ENCODE measurements around the gene ATF6.

Gene ATF6

DNA sequence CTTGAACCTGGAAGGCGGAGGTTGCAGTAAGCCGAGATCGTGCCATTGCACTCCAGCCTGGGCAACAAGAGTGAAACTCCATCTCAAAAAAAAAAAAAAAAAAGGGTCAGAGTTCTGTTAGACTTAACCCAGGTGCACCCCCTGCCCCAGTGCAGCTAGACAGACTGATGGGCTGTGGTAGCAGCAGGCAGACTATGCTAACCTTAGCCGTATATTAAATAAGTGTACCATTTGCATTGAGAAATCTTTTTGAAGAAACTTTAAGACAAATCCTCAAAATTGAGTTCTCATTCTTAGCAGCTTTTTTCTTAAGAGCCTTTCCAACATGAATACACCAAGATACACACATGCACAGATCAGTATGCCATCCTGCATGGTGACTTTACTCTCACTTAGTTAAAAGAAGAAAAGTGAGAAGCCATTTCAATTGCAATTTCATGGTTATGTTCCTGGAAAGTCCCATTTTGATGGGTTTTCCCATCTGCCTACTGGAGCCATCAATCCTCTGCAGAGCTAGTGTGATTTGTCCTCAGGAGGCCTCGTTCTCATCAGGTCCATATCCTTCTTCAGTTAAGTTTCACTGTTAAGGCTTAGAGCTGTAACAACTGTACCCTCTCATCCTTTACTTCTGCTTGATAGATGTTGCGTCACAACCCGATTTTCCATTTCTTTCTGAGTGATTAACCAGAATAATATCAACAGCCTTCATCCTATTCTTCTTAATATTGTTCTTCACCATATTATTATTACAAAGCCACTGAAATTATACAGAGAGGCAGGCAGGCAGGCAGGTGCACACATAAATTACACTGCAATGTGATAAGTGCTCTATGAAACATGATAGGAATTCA, 37.5 kb upstream of the ATF6 start:
- no peaks in the 10 kb centered on the region for H3K4me1 ChIP-seq (ENCODE audit: insufficient read depth, low read length)
- no peaks in the 10 kb centered on the region for H3K9me3 ChIP-seq (ENCODE audit: control insufficient read depth, insufficient read depth, low read length)
- H3K9ac ChIP-seq (ENCODE audit: low read depth, low read length) = no peak overlapping the region
- H3K36me3 ChIP-seq (ENCODE audit: insufficient read depth, low read length) = no peaks in the 10 kb centered on the region

DNA sequence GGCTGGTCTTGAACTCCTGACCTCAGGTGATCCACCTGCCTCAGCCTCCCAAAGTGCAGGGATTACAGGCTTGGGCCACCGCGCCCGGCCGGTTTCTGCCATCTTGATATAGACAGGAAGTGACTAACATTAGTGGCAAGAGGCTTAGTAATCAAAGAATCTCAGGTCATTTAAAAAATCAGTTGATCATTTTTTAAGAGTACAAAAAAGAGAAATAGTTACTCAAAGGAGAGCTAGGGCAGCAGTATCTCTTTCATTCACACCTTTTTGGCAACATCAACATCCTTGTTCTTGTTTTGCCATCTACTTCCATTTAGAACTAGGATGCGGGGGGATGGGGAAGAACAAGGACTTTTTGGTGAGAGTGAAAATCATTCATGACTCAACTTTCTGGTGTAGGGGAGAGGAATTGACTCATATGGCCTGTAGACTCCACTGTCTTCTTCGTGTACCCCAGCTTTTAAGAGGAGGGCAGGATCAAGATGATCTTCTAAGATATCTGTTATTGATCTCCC, 36.0 kb upstream of the ATF6 start:
- Histone ChIP-seq H3K36me3 (ENCODE audit: insufficient read depth, low read length) (no peaks in the 10 kb centered on the region), H3K4me1 (ENCODE audit: insufficient read depth, low read length) (no peaks in the 10 kb centered on the region), H3K9ac (ENCODE audit: low read depth, low read length) (no peak overlapping the region), H3K9me3 (ENCODE audit: control insufficient read depth, insufficient read depth, low read length) (no peaks in the 10 kb centered on the region)

DNA sequence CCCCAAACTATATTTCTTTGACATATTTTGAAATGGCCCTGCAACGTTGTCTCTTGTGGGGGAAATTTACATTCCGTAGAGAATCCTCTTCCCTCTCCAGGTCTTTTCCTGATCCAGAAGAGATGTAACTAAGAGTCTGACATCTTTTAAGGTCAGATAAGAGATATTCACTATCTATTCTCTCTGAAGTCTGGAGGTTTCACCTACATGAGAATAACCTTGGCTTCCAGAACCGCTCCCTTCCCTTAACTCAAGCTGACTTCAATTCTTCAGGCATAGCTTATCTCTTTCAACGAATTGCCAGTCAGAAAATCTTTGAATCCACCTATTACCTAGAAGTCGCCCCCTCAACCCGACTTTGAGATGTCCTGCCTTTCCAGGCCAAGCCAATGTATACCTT, 34.9 kb upstream of the ATF6 start:
- no peak overlapping the region for H3K9ac ChIP-seq (ENCODE audit: low read depth, low read length)
- no peaks in the 10 kb centered on the region for H3K36me3 ChIP-seq (ENCODE audit: insufficient read depth, low read length)
- H3K4me1 ChIP-seq (ENCODE audit: insufficient read depth, low read length) = peaks cover 4% of the 10 kb centered on the region

DNA sequence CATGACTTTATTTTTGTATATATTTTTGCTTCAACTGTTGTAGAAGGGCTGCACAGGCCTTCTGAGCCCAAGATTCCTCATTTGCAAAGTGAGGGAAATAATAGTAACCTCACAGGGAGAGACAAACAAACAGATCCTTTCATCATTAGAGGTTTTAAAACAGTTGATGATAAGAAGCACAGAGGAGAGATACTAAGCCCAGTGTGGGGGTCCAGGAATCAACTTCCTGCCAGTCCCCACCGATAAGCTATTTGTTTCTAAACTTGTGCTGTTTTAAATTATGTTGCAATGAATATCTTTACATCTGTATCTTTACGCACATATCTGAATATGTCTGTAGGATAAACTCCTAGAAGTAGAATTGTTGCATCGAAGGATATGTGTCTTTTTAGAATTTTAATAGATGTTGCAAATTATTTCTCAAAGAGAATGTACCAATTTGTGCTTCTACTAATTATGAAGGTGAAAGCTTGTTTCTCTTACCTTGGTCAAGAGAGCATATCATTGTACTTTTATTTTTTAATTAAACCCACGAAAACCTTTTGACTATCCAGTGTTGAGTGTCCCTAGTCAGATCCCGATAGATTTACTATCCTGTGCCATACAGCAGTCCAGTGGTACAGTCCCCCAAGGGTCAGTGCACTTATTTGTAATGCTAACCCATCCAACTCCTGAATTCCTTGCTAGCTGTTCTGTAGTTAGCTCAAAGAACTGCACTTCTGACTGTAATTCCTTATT, 34.0 kb upstream of the ATF6 start:
- Histone ChIP-seq H3K9me3 (ENCODE audit: control insufficient read depth, insufficient read depth, low read length) (no peaks in the 10 kb centered on the region), H3K9ac (ENCODE audit: low read depth, low read length) (no peak overlapping the region), H3K36me3 (ENCODE audit: insufficient read depth, low read length) (no peaks in the 10 kb centered on the region), H3K4me1 (ENCODE audit: insufficient read depth, low read length) (peaks cover 11% of the 10 kb centered on the region)

More for the DNA sequence above, 34.9 kb upstream of the ATF6 start:
- no peaks in the 10 kb centered on the region for H3K9me3 ChIP-seq (ENCODE audit: control insufficient read depth, insufficient read depth, low read length)

DNA sequence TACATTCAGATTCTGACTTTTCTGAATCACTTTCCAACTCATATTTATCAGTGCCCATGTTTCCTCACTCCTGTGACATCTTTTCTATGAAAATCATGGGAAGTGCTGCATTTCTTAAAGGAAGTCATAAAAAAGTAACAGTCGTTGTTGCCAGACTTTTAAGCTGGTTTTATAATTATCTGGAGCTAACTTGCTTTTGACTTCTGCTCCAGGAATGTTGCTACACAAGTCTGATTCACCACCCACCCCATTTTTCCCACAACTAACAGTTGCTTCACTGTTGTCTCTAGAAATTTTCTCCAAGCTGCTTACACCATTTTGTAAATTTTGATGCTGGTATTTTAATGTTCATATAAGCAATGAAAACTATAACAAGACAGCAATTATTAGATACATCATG, 32.6 kb upstream of the ATF6 start:
- Histone ChIP-seq H3K4me1 (ENCODE audit: insufficient read depth, low read length) (peaks cover 16% of the 10 kb centered on the region), H3K9me3 (ENCODE audit: control insufficient read depth, insufficient read depth, low read length) (no peaks in the 10 kb centered on the region), H3K36me3 (ENCODE audit: insufficient read depth, low read length) (no peaks in the 10 kb centered on the region), H3K9ac (ENCODE audit: low read depth, low read length) (no peak overlapping the region)

DNA sequence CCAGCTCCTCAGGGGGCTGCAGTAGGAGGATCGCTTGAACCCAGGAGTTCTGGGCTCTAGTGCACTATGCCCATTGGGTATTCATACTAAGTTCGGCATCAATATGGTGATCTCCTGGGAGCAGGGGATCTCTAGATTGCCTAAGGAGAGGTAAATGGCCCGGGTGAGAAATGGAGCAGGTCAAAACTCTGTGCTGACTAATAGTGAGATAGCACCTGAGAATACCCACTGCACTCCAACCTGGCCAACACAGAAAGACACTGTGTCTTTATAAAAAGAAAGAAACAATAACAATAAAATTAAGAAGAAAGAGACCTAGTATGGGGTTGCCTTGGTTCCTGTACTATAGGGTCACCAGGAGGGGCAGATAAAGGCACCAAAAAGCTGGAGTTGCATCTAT, 30.3 kb upstream of the ATF6 start:
- no peak overlapping the region for H3K9ac ChIP-seq (ENCODE audit: low read depth, low read length)
- no peaks in the 10 kb centered on the region for H3K36me3 ChIP-seq (ENCODE audit: insufficient read depth, low read length)
- H3K9me3 ChIP-seq (ENCODE audit: control insufficient read depth, insufficient read depth, low read length) = no peaks in the 10 kb centered on the region
- peaks cover 16% of the 10 kb centered on the region for H3K4me1 ChIP-seq (ENCODE audit: insufficient read depth, low read length)

DNA sequence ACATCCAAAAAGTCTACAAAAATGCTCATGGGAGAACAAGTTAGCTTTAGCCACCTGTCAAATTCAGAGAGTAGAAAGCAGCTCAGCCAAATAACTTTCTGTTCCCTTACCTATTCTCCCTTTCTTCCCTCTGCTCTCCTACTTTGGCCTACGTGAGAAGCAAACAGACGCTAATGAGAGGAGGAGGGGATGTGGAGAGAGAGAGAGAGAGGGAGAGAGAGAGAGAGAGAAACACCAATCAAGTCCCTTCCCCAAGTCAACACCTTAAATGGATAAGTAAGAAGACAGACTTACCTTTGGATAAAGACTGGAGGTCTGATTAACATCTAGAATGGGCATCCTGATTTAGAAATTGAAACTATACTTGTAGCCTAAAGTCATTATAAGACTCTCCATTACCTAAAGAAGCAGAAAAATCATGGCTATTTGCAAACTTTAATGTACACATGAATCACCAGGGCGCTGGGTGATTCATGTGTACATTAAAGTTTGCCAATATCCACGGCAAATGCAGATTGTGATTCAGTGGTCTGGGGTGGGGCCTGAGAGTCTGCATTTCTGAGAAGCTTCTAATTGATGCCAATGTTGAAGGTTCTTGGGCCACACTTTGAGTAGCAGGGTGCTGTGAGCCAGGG, 29.7 kb upstream of the ATF6 start:
- H3K4me1 ChIP-seq (ENCODE audit: insufficient read depth, low read length) = peaks cover 16% of the 10 kb centered on the region
- no peaks in the 10 kb centered on the region for H3K9me3 ChIP-seq (ENCODE audit: control insufficient read depth, insufficient read depth, low read length)
- no peak overlapping the region for H3K9ac ChIP-seq (ENCODE audit: low read depth, low read length)
- no peaks in the 10 kb centered on the region for H3K36me3 ChIP-seq (ENCODE audit: insufficient read depth, low read length)

DNA sequence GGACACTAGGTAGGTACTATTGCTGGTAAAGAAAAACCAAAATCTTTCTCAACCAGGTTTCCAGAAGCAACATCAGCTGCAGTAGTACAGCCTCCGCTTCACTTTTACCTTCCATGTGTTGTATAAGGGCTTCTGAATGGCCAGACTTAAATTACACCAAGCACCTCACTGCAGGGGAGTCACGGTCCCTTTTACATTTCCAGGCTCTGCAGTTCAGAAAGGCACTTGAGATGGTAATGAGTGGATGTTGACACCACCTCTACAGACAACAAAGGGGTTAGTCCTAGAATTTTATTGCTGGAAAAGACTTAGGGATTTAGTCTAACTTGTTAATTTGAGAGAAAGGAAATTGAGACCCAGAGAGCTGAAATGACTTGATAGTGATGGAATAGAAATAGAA, 28.5 kb upstream of the ATF6 start:
- Histone ChIP-seq H3K9ac (ENCODE audit: low read depth, low read length) (no peak overlapping the region), H3K4me1 (ENCODE audit: insufficient read depth, low read length) (peaks cover 16% of the 10 kb centered on the region), H3K36me3 (ENCODE audit: insufficient read depth, low read length) (no peaks in the 10 kb centered on the region)

DNA sequence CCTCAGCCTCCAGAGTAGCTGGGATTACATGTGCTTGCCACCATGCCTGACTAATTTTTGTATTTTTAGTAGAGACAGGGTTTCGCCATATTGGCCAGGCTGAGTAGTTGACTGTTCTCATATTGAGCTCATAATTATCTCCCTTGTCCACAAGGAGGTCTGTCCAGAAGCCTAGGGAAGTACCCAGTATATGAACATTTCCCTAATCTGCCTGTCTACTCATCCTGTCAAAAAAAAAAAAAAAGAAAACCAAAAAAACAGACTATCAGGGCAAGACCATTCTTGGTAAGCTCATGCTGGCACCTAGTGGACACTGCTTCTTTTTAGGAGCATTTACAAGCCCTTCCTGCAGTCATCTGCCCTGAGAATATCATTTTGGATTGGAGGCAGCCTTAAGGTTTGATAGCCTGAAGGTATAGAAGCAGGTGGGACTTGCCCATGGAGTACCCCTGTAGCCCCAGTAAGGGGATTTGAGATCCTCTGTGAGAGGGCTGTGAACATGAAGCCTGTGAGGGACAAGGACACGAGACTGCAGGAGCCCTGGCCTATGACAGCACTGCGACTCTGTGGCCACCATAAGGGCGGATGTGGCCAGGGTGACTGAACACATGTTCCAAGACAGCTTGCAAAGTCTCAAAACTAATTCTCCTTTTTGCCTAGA, 27.4 kb upstream of the ATF6 start:
- Histone ChIP-seq H3K9ac (ENCODE audit: low read depth, low read length) (no peak overlapping the region), H3K36me3 (ENCODE audit: insufficient read depth, low read length) (no peaks in the 10 kb centered on the region), H3K9me3 (ENCODE audit: control insufficient read depth, insufficient read depth, low read length) (no peaks in the 10 kb centered on the region), H3K4me1 (ENCODE audit: insufficient read depth, low read length) (peaks cover 16% of the 10 kb centered on the region)

More for the DNA sequence above, 28.5 kb upstream of the ATF6 start:
- no peaks in the 10 kb centered on the region for H3K9me3 ChIP-seq (ENCODE audit: control insufficient read depth, insufficient read depth, low read length)

DNA sequence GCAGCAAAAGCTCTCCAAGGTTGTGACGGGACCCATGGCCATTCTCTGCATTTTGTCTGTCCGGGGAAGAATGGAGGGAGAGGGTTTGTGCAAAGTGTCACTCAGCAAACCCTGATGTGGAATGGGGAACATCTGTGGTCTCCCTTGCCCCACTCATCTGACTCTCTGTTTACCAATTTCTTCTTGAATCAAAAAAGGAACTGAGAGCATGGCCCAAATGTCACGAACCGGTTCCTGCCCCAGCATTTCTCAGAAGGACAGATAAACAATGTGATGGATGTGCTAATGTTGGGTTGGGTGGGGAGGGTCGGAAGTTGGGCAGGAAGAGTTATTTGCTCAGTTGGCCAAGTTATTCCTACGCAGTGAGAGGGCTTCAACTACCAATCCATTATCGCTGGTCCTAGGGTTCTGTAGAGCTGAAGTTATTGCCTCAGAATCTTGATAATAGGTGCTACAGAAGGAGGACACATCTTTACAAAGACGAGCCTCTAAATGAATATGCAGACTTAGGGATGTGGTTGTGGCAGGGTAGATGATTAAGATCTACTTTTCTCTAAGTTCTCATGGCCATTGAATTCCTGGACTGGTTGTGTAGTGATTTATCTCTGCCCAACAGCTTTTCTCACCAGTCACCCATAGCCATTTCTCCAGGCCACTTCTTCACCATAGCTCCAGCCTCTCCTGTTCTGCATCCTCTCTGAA, 26.1 kb upstream of the ATF6 start:
- no peaks in the 10 kb centered on the region for H3K36me3 ChIP-seq (ENCODE audit: insufficient read depth, low read length)
- no peak overlapping the region for H3K9ac ChIP-seq (ENCODE audit: low read depth, low read length)
- peaks cover 16% of the 10 kb centered on the region for H3K4me1 ChIP-seq (ENCODE audit: insufficient read depth, low read length)
- H3K9me3 ChIP-seq (ENCODE audit: control insufficient read depth, insufficient read depth, low read length) = no peaks in the 10 kb centered on the region

DNA sequence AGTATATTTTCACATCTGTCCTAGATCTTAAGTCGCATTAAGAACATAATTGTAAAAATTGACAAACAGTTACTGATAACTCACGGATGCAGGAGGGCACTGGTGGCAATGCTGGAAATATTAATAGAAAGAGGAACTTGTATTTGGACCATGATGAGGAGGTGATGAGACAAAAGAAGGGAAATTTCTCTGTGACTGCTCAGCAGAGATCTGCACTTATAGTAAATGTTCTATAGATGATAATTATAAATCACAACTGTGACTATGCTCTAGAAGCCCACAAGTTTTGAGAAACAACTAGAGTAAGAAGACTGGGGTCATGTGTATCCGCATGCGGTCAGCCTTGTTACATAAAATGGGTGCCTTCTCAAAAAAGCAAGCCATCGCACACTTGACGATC, 25.2 kb upstream of the ATF6 start:
- Histone ChIP-seq H3K9me3 (ENCODE audit: control insufficient read depth, insufficient read depth, low read length) (no peaks in the 10 kb centered on the region), H3K4me1 (ENCODE audit: insufficient read depth, low read length) (peaks cover 14% of the 10 kb centered on the region), H3K9ac (ENCODE audit: low read depth, low read length) (no peak overlapping the region), H3K36me3 (ENCODE audit: insufficient read depth, low read length) (no peaks in the 10 kb centered on the region)

DNA sequence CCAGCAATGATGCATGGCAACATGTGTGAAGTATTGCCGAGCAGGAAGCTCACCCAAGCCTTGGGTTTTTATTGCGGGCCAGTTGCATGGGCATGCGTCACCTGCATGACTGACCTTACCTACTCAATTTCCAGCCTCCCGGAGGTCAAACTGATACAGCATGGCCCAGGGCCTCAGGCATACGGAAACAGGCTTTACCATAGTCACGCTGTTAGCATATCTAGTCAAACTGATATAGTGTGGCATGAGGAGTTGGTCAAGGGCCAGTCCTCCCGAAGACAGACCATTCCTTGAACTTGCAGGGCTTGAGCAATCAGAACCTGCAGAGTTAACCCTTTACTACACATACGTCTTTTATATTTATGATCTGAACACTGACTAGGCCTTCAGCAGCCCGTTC, 22.9 kb upstream of the ATF6 start:
- Histone ChIP-seq H3K9ac (ENCODE audit: low read depth, low read length) (no peak overlapping the region), H3K9me3 (ENCODE audit: control insufficient read depth, insufficient read depth, low read length) (no peaks in the 10 kb centered on the region), H3K36me3 (ENCODE audit: insufficient read depth, low read length) (no peaks in the 10 kb centered on the region), H3K4me1 (ENCODE audit: insufficient read depth, low read length) (no peaks in the 10 kb centered on the region)

DNA sequence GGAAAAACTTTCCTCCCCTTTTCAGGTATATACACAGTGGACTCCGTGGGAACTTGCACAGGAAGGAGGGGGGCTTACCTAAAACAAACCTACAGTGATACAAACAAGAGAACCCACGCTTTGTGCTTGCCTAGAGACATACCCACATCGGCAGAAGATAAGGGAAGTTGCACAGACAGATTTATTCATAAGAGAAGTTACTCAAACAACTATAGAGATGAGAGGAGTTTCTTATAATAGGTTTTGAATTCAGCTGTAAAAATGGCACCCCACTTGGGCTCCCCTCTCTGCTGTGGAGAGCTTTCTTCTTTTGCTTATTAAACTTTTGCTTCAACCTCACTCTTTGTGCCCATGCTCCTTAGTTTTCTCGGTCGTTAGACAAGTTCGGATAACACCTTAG, 18.3 kb upstream of the ATF6 start:
- peaks cover 5% of the 10 kb centered on the region; the same call in 1 of the 2 replicates for H3K36me3 ChIP-seq (ENCODE audit: insufficient read depth, low read length)
- H3K9me3 ChIP-seq (ENCODE audit: control insufficient read depth, insufficient read depth, low read length) = no peaks in the 10 kb centered on the region
- no peaks in the 10 kb centered on the region for H3K4me1 ChIP-seq (ENCODE audit: insufficient read depth, low read length)
- H3K9ac ChIP-seq (ENCODE audit: low read depth, low read length) = no peak overlapping the region
